Activated naive CD8-positive, alpha-beta T cell treated with anti-CD3 and anti-CD28 coated beads for 36 hours (primary cell): Measurements from ENCODE around the gene PRDM16. TPM values are rescaled to one million over a fixed set of nuclear protein-coding genes. Genes with fewer than 3 reads are reported as not detected.

Experiments used
- DNase-seq: peaks from one replicate; pipeline ENCODE4 v3.0.0; 2021
- H3K27ac Mint-ChIP-seq: one replicate; pipeline ENCODE4 v1.8.0; 2022; ENCODE audit warnings: mild to moderate bottlenecking, moderate library complexity, mixed read lengths
- H3K27me3 Mint-ChIP-seq: one replicate; pipeline ENCODE4 v1.8.0; 2022; ENCODE audit warnings: mild to moderate bottlenecking, mixed read lengths
- H3K36me3 Mint-ChIP-seq: one replicate; pipeline ENCODE4 v1.8.0; 2021; ENCODE audit warnings: mild to moderate bottlenecking, mixed read lengths
- H3K4me1 Mint-ChIP-seq: one replicate; pipeline ENCODE4 v1.8.0; 2021; ENCODE audit warnings: mixed read lengths
- H3K4me3 Mint-ChIP-seq: one replicate; pipeline ENCODE4 v1.8.0; 2022; ENCODE audit warnings: mild to moderate bottlenecking, moderate library complexity, mixed read lengths
- H3K9me3 Mint-ChIP-seq: one replicate; pipeline ENCODE4 v1.8.0; 2022; ENCODE audit warnings: mixed read lengths
- total RNA-seq, 2 experiments: library from RNA; stranded (reverse); gene quantifications; one replicate each; pipeline ENCODE4 v1.2.3, GENCODE V29; 2021

The PRDM16 gene
- total RNA-seq, 2 experiments from 2014 or later = 0.06 to 0.12 TPM

DNA sequence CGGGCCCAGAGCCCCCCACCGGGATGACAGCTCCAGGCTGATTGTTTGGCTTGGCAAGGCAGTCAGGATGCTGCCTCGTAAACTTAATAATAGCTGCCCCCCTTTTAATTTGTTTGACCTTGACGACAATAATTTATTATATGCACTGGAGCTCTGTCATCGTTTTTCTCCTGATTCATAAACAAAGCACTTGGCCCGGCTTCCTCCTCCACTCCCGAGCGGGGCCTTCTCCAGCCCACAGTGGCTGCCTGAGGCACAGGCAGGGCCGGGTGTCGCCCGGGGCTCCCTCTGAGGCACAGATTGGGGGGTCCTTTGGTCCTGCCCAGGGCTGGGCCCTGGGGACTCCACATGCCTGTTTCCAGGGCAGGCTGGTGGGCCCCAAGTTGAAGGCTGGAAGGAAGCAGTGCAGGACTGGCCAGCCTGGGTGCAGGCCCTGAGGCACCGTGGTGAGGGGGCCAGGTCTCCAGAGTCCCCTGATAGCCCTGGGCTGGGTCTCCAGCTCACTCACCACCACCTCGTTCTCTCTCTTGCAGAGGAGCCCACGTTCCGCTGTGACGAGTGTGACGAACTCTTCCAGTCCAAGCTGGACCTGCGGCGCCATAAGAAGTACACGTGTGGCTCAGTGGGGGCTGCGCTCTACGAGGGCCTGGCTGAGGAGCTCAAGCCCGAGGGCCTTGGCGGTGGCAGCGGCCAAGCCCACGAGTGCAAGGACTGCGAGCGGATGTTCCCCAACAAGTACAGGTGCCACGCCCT is 333.4 kb downstream of the PRDM16 start:
- H3K36me3 Mint-ChIP-seq = no peaks in the 10 kb centered on the region
- no peak overlapping the region for H3K4me3 Mint-ChIP-seq
- no peaks in the 10 kb centered on the region for H3K4me1 Mint-ChIP-seq
- no peak overlapping the region for H3K27ac Mint-ChIP-seq
- no peaks in the 10 kb centered on the region for H3K27me3 Mint-ChIP-seq
- no peak for DNase-seq
- H3K9me3 Mint-ChIP-seq = no peaks in the 10 kb centered on the region

- H3K4me1 Mint-ChIP-seq = no peaks in the 10 kb centered on the region
- no peaks in the 10 kb centered on the region for H3K9me3 Mint-ChIP-seq
- no peak overlapping the region for H3K4me3 Mint-ChIP-seq
- H3K36me3 Mint-ChIP-seq = no peaks in the 10 kb centered on the region
- no peak for DNase-seq
- no peak overlapping the region for H3K27ac Mint-ChIP-seq
- H3K27me3 Mint-ChIP-seq = no peaks in the 10 kb centered on the region
Measured at GRCh38 chr1:3403011-3403345, 334.0 kb downstream of the PRDM16 start.

GRCh38 chr1:3403388-3404231 is 334.6 kb downstream of the PRDM16 start:
- Mint-ChIP-seq H3K27ac (no peak overlapping the region), H3K27me3 (no peaks in the 10 kb centered on the region), H3K4me1 (no peaks in the 10 kb centered on the region), H3K4me3 (no peak overlapping the region), H3K36me3 (no peaks in the 10 kb centered on the region), H3K9me3 (no peaks in the 10 kb centered on the region)
- no peak for DNase-seq

- H3K4me1 Mint-ChIP-seq = no peaks in the 10 kb centered on the region
- no peak for DNase-seq
- no peaks in the 10 kb centered on the region for H3K9me3 Mint-ChIP-seq
- no peak overlapping the region for H3K27ac Mint-ChIP-seq
- H3K4me3 Mint-ChIP-seq = no peak overlapping the region
- H3K27me3 Mint-ChIP-seq = no peaks in the 10 kb centered on the region
- H3K36me3 Mint-ChIP-seq = no peaks in the 10 kb centered on the region
Measured at GRCh38 chr1:3404301-3404700, 335.3 kb downstream of the PRDM16 start.

DNA sequence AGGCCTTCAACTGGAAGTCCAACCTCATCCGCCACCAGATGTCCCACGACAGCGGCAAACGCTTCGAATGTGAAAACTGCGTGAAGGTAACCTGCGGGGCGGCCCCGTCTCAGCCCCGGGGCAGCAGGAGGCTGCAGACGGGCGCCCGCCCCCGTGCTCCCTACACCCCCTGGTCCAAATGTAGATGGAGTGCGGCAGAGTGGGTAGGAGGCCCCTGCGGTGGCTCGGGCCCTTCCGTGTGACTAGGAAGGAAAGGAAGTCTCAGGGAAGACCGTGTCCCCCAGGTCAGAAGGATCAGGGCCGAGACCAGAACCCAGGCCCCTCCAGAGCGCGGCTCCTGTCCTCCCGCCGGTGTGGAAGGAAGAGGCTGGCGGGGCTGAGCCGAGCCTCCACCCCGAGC is 335.8 kb downstream of the PRDM16 start:
- Mint-ChIP-seq H3K9me3 (no peaks in the 10 kb centered on the region), H3K27me3 (no peaks in the 10 kb centered on the region), H3K36me3 (no peaks in the 10 kb centered on the region), H3K27ac (no peak overlapping the region), H3K4me3 (no peak overlapping the region), H3K4me1 (no peaks in the 10 kb centered on the region)
- DNase-seq = no peak

DNA sequence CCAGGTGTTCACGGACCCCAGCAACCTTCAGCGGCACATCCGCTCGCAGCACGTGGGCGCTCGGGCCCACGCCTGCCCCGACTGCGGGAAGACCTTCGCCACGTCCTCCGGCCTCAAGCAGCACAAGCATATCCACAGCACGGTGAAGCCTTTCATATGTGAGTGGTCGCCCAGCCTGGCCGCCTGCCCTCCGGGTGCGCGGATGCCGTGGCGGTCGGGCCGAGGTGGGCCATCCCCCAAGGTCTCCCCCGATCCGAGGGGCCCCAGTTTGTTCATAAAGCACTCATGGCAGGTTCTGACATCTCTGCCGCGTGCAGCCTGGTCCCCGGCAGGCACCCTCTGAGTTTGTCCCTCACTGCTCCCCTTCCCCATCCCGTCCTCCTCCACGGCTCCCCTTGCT is 336.5 kb downstream of the PRDM16 start:
- no peaks in the 10 kb centered on the region for H3K4me1 Mint-ChIP-seq
- H3K27me3 Mint-ChIP-seq = no peaks in the 10 kb centered on the region
- no peak for DNase-seq
- H3K27ac Mint-ChIP-seq = no peak overlapping the region
- no peak overlapping the region for H3K4me3 Mint-ChIP-seq
- H3K9me3 Mint-ChIP-seq = no peaks in the 10 kb centered on the region
- H3K36me3 Mint-ChIP-seq = no peaks in the 10 kb centered on the region

DNA sequence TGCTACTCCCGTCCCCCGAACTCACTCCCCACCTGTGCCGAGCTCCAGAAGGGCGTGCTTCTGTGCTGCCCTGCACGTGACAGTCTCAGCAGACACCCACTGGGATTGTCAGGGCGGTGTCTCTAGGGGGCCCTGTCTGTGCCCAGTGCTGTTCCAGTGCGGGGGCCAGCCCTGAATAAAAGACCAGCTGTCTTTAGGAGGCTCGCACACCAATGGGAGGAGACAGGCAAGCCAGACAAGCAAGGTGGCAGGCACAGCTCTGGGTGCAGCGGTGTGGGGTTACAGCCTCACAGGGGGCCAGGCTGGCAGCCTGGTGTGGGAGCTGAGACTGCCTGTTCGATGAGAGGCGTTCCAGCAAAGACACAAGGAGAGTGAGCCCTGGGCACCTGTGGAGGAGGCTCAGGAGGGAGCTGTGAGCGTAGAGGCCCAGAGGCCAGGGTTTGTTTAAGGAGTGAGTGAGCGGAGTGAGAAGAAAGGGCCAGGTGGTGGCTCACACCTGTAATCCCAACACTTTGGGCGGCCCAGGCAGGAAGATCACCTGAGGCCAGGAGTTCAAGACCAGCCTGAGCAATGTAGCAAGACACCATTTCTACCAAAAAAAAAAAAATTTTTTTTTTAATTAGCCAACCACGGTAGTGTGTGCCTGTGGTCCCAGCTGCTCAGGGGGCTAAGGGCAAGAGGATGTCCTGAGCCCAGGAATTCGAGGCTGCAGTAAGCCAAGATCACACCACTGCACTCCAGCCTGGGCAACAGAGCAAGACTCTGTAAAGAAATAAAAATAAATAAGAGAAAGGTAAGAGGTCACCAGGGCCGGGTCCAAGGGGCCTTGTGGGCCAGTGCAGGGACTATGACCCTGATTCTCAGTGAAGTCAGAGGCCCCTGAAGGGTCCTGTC is 337.2 kb downstream of the PRDM16 start:
- H3K36me3 Mint-ChIP-seq = no peaks in the 10 kb centered on the region
- no peak for DNase-seq
- no peaks in the 10 kb centered on the region for H3K4me1 Mint-ChIP-seq
- no peak overlapping the region for H3K4me3 Mint-ChIP-seq
- no peak overlapping the region for H3K27ac Mint-ChIP-seq
- no peaks in the 10 kb centered on the region for H3K27me3 Mint-ChIP-seq
- H3K9me3 Mint-ChIP-seq = no peaks in the 10 kb centered on the region

- Mint-ChIP-seq H3K4me3 (no peak overlapping the region), H3K9me3 (no peaks in the 10 kb centered on the region), H3K27me3 (no peaks in the 10 kb centered on the region), H3K27ac (no peak overlapping the region), H3K36me3 (no peaks in the 10 kb centered on the region), H3K4me1 (no peaks in the 10 kb centered on the region)
- DNase-seq = no peak
Measured at GRCh38 chr1:3407021-3407420, 338.0 kb downstream of the PRDM16 start.

DNA sequence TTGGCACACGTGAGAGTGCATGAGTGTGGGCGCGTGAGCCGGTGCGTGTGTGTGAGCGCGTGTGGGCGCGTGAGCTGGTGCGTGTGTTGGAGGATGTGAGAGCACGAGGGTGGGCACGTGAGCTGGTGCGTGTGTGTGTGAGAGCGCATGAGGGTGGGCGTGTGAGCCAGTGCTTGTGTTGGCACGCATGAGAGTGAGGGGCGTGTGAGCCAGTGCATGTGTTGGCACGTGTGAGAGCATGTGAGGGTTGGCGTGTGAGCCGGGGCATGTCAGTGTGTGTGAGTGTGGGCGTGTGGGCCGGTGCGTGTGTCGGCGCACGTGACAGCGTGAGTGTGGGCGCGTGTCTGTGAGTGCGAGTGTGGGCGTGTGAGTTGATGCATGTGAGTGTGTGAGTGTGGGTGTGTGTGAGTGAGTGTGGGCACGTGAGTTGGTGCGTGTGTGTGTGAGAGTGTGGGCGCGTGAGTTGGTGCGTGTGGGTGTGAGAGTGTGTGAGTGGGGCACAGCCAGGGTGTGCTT is 339.8 kb downstream of the PRDM16 start:
- H3K27ac Mint-ChIP-seq = no peak overlapping the region
- DNase-seq = no peak
- no peaks in the 10 kb centered on the region for H3K4me1 Mint-ChIP-seq
- H3K4me3 Mint-ChIP-seq = no peak overlapping the region
- H3K27me3 Mint-ChIP-seq = no peaks in the 10 kb centered on the region
- no peaks in the 10 kb centered on the region for H3K36me3 Mint-ChIP-seq
- no peaks in the 10 kb centered on the region for H3K9me3 Mint-ChIP-seq

DNA sequence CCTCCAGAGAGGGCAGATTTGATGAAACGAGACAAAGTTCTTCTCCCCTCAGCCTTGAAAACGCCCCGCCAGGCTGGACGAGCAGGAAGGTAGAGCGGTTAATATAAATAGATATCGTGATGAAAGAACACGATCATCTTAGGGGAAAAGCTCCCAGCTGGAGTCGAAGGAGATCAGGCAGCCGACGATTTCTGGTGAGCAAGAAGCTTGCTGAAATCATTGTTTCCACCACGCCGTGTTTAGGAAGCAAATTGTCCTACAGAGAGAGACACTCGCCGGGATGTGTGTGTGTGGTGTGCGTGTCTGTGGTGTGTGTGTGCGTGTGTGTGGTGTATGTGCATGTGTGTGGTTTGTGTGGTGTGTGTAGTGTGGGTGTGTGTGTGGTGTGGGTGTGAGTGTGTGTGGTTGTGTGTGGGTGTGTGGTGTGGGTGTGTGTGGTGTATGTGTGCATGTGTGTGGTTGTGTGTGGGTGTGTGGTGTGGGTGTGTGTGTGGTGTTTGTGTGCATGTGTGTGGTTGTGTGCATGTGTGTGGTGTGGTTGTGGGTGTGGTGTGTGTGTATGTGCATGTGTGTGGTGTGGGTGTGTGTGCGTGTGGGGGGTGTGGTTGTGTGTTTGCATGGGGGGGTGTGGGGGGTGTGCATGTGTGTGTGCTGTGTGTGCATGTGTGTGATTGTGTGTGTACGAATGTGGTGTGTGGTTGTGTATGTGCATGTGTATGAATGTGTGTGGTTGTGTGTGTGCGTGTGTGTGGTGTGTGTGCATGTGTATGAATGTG is 340.6 kb downstream of the PRDM16 start:
- Mint-ChIP-seq H3K9me3 (no peaks in the 10 kb centered on the region), H3K4me1 (no peaks in the 10 kb centered on the region), H3K4me3 (no peak overlapping the region), H3K27ac (no peak overlapping the region), H3K36me3 (no peaks in the 10 kb centered on the region), H3K27me3 (no peaks in the 10 kb centered on the region)
- no peak for DNase-seq

DNA sequence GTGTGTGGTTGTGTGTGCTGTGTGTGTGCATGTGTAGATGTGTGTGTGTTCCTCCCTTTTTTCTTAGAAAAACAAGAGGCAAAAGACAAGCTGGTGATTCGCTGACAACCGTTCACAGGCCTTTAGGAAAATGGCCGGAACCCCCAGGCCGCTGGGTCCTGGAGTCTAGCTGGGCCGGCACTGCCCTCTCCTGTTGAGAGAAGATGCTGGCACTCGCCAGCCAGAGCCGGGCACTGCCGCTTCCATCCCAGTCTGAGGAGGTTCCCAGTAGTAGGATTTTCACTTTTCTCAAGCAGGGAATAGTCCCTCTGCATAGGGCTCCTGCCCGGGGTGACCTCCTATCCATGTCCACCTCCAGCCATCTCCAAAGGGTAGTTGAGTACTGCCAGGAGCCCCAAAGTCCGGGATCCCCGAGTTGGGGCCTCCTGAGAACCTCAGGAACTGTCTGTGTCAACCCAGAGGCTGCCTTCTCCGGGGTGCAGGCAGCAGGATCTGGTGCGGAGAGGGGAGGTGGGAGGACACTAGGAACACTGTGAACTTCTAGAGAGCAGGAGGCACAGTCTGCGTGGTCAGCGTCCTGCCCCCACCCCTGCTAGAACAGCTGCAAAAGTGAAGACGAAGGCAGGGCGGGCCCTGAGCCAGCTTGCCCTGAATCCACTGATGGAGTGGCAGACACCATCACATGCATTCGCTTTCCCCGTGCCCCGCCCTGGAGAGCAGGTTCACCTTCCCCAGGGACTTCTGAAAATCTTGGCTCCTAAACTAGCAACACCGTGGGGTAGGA is 341.3 kb downstream of the PRDM16 start:
- H3K4me1 Mint-ChIP-seq = no peaks in the 10 kb centered on the region
- H3K27ac Mint-ChIP-seq = no peak overlapping the region
- H3K36me3 Mint-ChIP-seq = no peaks in the 10 kb centered on the region
- no peak overlapping the region for H3K4me3 Mint-ChIP-seq
- H3K27me3 Mint-ChIP-seq = no peaks in the 10 kb centered on the region
- no peak for DNase-seq
- H3K9me3 Mint-ChIP-seq = no peaks in the 10 kb centered on the region

GRCh38 chr1:3411806-3412205 is 342.8 kb downstream of the PRDM16 start:
- Mint-ChIP-seq H3K36me3 (no peaks in the 10 kb centered on the region), H3K27ac (no peak overlapping the region), H3K9me3 (no peaks in the 10 kb centered on the region), H3K27me3 (no peaks in the 10 kb centered on the region), H3K4me3 (no peak overlapping the region), H3K4me1 (no peaks in the 10 kb centered on the region)
- no peak for DNase-seq

GRCh38 chr1:3412376-3412775 is 343.4 kb downstream of the PRDM16 start:
- H3K27me3 Mint-ChIP-seq = no peaks in the 10 kb centered on the region
- no peak overlapping the region for H3K27ac Mint-ChIP-seq
- no peak for DNase-seq
- no peaks in the 10 kb centered on the region for H3K4me1 Mint-ChIP-seq
- no peaks in the 10 kb centered on the region for H3K36me3 Mint-ChIP-seq
- H3K9me3 Mint-ChIP-seq = no peaks in the 10 kb centered on the region
- no peak overlapping the region for H3K4me3 Mint-ChIP-seq
